ENCODE measurements around the gene DLG4. TPM values are rescaled to one million over a fixed set of nuclear protein-coding genes. Genes with fewer than 3 reads are reported as not detected.
A peak's percentile ranks its signal among the peaks of the same experiment; 100 is the strongest.

Gene DLG4
- total RNA-seq, 1 donor from 2014 or later: 34.9 TPM

- Histone ChIP-seq H3K27me3 (peaks cover 6% of the 10 kb centered on the region), H3K4me3 (no peak overlapping the region), H3K4me1 (peaks cover 6 to 12% of the 10 kb centered on the region in 2 donors), H3K9me3 (no peaks in the 10 kb centered on the region), H3K36me3 (peaks cover 28 to 59% of the 10 kb centered on the region in 2 donors), H3K27ac (no peak overlapping the region)
- intact Hi-C loops (cut with DNase I): no loop called here
- DNase-seq (ENCODE audit: low spot score in 2 of 2): no peak
- TF ChIP-seq, protein P1, sequence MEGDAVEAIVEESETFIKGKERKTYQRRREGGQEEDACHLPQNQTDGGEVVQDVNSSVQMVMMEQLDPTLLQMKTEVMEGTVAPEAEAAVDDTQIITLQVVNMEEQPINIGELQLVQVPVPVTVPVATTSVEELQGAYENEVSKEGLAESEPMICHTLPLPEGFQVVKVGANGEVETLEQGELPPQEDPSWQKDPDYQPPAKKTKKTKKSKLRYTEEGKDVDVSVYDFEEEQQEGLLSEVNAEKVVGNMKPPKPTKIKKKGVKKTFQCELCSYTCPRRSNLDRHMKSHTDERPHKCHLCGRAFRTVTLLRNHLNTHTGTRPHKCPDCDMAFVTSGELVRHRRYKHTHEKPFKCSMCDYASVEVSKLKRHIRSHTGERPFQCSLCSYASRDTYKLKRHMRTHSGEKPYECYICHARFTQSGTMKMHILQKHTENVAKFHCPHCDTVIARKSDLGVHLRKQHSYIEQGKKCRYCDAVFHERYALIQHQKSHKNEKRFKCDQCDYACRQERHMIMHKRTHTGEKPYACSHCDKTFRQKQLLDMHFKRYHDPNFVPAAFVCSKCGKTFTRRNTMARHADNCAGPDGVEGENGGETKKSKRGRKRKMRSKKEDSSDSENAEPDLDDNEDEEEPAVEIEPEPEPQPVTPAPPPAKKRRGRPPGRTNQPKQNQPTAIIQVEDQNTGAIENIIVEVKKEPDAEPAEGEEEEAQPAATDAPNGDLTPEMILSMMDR (IDR thresholded peaks at IDR 0.05): no peak
Observed at GRCh38 chr17:7256766-7257456, 37.3 kb upstream of the DLG4 start.

DNA sequence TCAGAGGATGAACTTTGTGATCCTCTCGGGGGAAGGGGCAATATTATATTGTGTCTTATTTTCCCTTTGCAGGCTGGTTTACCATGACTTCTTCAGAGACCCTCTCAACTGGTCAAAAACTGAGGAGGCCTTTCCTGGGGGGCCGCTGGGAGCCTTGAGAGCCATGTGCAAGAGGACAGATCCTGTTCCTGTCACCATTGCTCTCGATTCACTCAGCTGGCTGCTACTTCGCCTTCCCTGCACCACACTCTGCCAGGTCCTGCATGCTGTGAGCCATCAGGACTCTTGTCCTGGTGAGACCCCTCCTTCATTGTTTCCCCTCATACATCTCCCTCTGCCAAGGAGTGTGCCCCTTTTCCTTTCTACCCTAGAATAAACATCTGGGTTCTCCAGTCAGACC lies 34.9 kb upstream of the DLG4 start:
- no peaks in the 10 kb centered on the region for H3K9me3 ChIP-seq
- no peak for DNase-seq (ENCODE audit: low spot score in 2 of 2)
- H3K27ac ChIP-seq: no peak overlapping the region
- H3K36me3 ChIP-seq: peaks cover 28 to 55% of the 10 kb centered on the region in 2 donors
- intact Hi-C loops (cut with DNase I): loop anchor here (5.0 kb wide), 1 partner anchor 318 kb away; no protein-coding TSS in a partner anchor
- H3K27me3 ChIP-seq: no peaks in the 10 kb centered on the region
- H3K4me1 ChIP-seq: peaks cover 15 to 22% of the 10 kb centered on the region in 2 donors
- TF ChIP-seq, protein P1 (IDR thresholded peaks at IDR 0.05): no peak
- H3K4me3 ChIP-seq: no peak overlapping the region

GRCh38 chr17:7253082-7253481 lies 33.4 kb upstream of the DLG4 start:
- Histone ChIP-seq H3K36me3 (peaks cover 28 to 40% of the 10 kb centered on the region in 2 donors), H3K4me1 (peaks cover 16 to 27% of the 10 kb centered on the region in 2 donors), H3K9me3 (no peaks in the 10 kb centered on the region), H3K27ac (peak overlapping the region; percentile 100), H3K27me3 (no peaks in the 10 kb centered on the region), H3K4me3 (peak overlapping the region; percentile 84 to 94)
- DNase-seq (ENCODE audit: low spot score in 2 of 2): no peak
- TF ChIP-seq, protein P1 (IDR thresholded peaks at IDR 0.05): no peak
- intact Hi-C loops (cut with DNase I): loop anchor here (2.0 to 5.0 kb wide), 2 partner anchors 54 to 319 kb away; partner anchors contain the start of gene EIF5A

- peaks cover 16 to 27% of the 10 kb centered on the region in 2 donors for H3K4me1 ChIP-seq
- peak within 1 kb of the TSS; percentile 84 to 94 for H3K4me3 ChIP-seq
- intact Hi-C loops (cut with DNase I): loop anchor here (1.0 to 5.0 kb wide), 3 partner anchors 29 to 320 kb away; partner anchors contain the start of genes EIF5A and SLC2A4
Observed at GRCh38 chr17:7252176-7253043, 32.8 kb upstream of the DLG4 start, which contains the start of gene ELP5. ELP5 (plus strand) TSS chr17:7252215; CDS start chr17:7252551, 336 bp downstream.

DNA sequence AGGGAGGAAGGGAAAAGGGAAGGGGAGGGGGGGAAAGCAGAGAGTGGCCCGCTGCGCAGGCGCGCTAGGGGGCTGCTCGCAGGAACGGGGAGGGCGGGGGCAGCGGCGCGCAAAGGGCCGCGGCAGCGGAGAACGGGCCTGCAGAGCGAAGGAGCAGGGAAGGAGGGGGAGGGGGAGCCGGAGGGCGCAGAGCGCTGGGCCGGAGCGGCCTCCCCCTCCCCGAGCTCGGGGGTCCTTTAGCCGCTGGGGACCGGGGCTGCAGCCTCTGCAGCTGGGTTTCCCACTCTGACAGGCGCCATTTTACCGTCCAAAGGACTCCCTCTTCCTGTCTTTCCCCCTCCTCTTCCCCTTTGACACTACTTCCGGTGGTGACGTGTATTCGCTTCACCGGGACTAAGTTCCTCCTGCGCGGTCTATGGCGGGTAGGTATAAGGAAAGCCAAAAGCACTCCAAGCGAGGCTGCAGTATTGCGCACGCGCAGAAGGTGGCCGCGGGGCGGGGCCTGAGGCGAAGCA lies 32.1 kb upstream of the DLG4 start, which contains the start of gene CTDNEP1:
CTDNEP1 (minus strand) TSS at position 74 of the 515 bp plus-strand sequence. CDS start 438 bp downstream, outside the sequence.
- no peaks in the 10 kb centered on the region for H3K9me3 ChIP-seq
- TF ChIP-seq, protein P1 (IDR thresholded peaks at IDR 0.05): no peak
- H3K4me3 ChIP-seq: peak within 1 kb of the TSS; percentile 84 to 94
- H3K27ac ChIP-seq: peak within 1 kb of the TSS; percentile 100
- H3K36me3 ChIP-seq: peaks cover 30 to 31% of the 10 kb centered on the region in 2 donors
- peaks cover 16 to 27% of the 10 kb centered on the region in 2 donors for H3K4me1 ChIP-seq
- peak; percentile 96 to 99 for DNase-seq (ENCODE audit: low spot score in 2 of 2)
- H3K27me3 ChIP-seq: no peaks in the 10 kb centered on the region
- intact Hi-C loops (cut with DNase I): loop anchor here (1.0 to 5.0 kb wide), 4 partner anchors 8 to 321 kb away; partner anchors contain the start of genes EIF5A and SLC2A4

More at GRCh38 chr17:7252176-7253043, 32.8 kb upstream of the DLG4 start, which contains the start of gene ELP5:
- peaks cover 28 to 34% of the 10 kb centered on the region in 2 donors for H3K36me3 ChIP-seq
- H3K27ac ChIP-seq: peak within 1 kb of the TSS; percentile 100
- TF ChIP-seq, protein P1 (IDR thresholded peaks at IDR 0.05): peak; percentile 15 to 31 (median 21)
- peak; percentile 86 to 98 for DNase-seq (ENCODE audit: low spot score in 2 of 2)
- no peaks in the 10 kb centered on the region for H3K9me3 ChIP-seq
- no peaks in the 10 kb centered on the region for H3K27me3 ChIP-seq
